ENCODE data around the gene CYP3A4. TPM values are rescaled to one million over a fixed set of nuclear protein-coding genes. Genes with fewer than 3 reads are reported as not detected.
"Not testable (repeated sequence)": the region's sequence is repeated elsewhere in the genome, so short reads cannot be mapped to it uniquely, and the experiment has no call there.

Gene CYP3A4
- total RNA-seq, 2 experiments from 2014 or later, result not detected

DNA sequence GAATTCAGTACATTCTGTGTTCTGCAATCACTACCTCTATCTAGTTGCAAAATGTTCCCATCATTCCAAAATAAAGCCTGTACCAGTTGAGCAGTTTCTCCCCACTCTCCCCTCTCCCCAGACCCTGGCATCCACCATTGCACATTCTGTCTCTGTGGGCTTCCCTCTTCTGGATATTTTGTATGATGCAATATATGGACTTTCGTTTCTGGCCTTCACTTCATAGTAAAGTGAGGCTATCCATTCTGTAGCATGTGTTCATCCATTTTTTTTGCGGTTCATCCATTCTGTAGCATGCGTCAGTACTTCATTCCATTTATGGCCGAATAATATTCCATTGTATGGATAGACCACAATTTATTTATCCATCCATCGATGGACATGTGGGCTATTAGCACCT, 9.5 kb upstream of the CYP3A4 start:
- ChIA-PET POLR2A (no interaction called here), CTCF (no interaction called here)

DNA sequence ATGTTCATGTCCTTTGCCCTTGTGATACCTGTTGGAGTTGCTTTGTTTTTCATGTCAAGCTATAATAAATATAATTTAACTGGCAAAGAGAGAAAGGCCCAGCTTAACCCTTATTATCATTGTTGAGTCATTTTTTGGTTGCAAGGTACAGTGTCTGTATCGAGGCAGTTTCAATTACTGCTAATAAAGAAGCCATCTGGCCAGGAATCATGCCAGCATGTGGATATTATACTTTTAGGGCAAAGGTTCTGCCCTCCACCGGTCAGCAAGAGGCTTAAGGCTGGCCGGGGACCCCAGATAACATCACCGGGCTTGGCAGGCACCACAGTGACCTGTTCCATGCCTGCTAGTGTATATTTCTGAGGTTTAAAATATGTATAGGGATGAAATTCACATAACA, 9.0 kb upstream of the CYP3A4 start:
- CTCF ChIA-PET, result no interaction called here
- POLR2A ChIA-PET, result no interaction called here

GRCh38 chr7:99791667-99792369, 7.8 kb upstream of the CYP3A4 start:
- ChIA-PET CTCF (no interaction called here), POLR2A (no interaction called here)

DNA sequence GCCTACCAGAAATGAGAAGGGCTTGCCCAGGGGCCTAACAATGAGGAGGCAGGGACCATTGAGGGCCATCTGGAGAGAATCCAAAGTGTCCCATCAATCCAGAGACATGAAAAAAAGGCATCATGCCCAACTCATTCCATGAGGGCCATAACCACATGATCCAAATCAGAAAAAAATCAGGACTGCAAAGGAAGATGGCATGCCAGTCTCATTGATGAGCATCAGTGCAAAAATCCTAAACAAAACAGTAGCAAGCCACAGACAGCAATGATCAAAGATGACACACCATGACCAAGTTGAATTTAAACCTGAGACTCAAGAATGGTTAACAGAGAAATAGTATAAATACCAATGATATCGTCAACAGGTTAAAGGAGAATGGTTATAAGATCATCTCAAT, 7.0 kb upstream of the CYP3A4 start:
- ChIA-PET CTCF (no interaction called here), POLR2A (no interaction called here)

DNA sequence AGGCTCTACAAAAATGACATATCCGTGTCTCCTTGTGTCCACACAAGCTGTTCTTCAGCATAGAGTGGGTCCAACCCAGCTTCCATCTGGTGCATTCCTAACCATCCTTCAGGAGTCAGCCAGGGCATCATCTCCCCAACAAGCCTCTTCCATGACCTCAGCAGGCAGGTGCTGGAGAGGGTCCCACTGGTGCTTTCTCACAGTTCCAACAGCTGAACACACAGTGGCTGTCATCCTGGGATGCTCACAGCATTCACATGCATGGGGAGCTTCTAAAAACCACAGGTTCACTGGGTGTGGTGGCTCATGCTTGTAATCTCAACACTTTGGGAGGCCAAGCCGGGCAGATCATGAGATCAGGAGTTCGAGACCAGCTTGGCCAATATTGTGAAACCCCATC, 6.4 kb upstream of the CYP3A4 start:
- POLR2A ChIA-PET, result no interaction called here

DNA sequence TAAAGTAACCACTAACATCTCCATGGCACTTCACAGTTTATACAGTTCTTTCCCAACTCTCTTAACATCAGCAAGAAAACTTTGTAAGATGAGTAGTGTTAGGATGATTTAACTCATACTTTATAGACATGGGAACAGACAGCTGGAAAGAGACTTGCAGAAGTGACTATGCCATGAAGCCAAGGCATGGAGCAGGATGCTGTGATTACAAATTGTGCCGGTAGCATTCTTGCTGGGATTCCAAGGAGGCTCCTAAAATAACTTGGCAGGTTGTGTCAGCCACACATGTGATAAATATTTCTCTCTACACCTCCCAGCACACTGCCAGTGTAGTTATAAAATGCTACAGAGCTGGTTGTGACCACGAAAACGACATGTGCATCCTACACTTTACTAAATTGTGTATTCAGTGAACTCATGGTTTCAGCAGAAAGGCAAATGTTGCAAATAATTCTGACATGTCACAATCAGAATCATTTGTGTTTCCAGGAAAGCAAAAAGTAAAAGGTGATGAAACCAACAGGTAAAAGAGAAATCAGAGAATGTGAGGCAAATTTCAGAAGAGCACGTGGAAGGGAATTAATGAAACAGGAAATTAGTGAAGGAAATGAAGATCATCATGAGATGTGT, 5.6 kb upstream of the CYP3A4 start:
- ChIA-PET CTCF (interaction anchor here (1.1 kb wide), 1 partner anchor 14 kb away, joined by 3 read pairs; no protein-coding TSS in a partner anchor), POLR2A (no interaction called here)

More for the DNA sequence above, 6.4 kb upstream of the CYP3A4 start:
- CTCF ChIA-PET, result no interaction called here

DNA sequence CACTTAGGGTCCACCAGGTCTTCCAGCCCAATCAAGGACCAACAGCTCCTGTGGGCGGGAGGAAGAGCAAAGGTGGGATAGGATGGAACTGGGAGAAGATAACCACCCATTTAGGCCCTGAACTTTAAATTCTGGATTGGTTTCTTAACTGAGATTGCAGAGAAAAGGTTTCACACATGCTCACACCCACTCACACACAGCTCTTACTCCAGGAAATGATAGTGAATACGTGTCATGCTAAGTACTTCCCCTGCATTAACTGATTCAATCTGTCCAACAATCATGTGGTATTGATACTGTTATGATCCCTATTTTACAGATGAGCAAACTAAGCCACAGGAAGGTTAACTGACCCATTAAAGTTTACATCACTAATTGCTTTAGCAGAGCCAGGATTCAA, 4.6 kb upstream of the CYP3A4 start:
- ChIA-PET POLR2A (no interaction called here), CTCF (interaction anchor here (1.1 kb wide), 1 partner anchor 15 kb away, joined by 3 read pairs; no protein-coding TSS in a partner anchor)

DNA sequence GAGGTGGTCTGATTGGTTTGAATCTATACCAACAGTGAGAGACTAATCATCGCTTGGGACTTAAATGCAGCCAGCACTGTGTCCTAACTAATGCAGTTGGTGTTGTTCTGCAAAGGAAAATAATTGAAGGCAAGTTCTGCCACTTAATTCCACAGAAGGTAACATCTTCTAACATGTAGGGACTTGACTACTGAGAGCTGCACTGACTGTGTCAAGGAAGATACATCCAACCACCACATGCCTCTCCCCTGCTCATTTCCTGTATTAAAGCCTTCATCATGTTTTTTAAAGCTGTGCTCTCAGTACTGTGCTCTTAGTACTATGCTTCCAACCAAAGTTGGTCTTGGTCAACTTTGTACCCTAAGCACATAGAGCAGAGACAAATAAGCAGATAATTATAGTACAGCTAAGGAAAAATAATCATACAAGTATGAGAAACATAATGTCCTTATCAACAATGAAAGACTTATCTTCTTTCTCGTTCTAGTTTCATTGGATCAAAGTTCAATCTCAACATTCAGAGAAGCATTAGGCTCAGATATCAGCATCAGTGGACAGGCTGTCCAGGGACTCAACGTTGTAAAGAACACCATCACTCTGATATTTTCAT, 2.8 kb upstream of the CYP3A4 start:
- ChIA-PET POLR2A (no interaction called here), CTCF (no interaction called here)

- CTCF ChIA-PET, result interaction anchor here (0.6 kb wide), 1 partner anchor 511 kb away, joined by 3 read pairs; no protein-coding TSS in a partner anchor
- POLR2A ChIA-PET, result not testable (repeated sequence)
Measured at GRCh38 chr7:99785654-99786053, 1.7 kb upstream of the CYP3A4 start.

DNA sequence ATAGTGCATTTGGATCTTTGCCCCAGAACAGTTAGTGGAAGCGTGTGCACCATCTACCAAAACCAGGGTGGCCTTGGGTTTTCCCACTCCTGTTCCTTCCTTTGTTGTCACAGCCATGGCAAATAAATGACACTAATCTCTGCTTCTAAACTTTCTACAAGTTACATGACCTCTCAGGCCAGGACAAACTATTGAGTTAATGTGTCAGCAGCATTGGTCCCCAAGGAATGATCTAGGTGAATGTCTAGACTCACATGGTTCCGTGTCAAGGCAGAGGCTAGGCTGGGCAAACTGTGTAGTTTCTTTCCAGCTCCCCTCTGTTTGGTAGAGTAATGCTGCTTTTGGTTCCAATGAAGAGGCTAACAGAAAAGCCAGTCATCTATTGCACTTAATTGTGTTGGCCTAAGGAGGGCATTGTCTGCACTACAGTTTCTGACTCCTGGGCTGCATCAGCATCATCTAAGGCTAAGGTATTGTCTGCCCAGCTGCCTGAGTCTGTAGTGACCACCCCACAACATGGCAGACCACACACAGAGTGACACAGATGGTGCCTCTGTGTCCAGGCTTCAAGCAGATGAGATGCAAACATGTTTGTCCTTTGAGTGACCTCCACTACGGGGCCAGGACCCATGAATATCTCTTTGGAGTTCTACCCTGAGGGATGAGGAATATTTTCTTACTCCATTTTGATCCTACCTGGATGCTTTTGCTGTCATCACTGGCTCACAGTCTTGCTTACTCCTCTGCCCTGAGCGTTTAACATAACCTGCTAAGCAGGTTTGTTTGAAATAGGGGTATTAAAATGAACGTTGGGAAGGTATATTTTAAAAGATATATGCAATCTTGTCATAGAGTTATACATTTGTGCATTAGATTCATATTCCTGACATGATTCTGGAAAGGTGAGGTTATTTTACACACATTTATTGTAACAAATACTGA, 1.7 kb downstream of the CYP3A4 start:
- POLR2A ChIA-PET, result no interaction called here

DNA sequence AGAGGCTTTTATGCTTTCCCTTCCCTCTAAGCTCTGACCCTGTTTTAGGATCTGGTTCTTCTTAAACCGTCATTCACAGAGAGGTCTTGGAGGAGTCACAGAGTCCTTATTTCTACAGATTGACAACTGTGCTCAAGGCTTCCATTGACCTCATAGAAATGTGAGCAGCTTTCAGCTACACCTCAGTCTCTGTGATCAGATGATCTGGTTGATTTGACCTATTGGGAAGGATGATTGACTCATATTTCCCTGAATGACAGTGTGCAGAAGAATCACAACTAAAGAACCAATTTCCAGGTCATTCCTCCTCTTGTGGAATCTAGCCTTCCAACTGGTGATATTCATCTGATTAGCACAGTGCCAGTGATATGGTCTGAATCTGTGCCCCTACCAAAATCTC, 3.4 kb downstream of the CYP3A4 start:
- CTCF ChIA-PET, result no interaction called here
- POLR2A ChIA-PET, result no interaction called here

More for the DNA sequence above, 1.7 kb downstream of the CYP3A4 start:
- CTCF ChIA-PET, result no interaction called here

GRCh38 chr7:99779949-99780348, 4.0 kb downstream of the CYP3A4 start:
- CTCF ChIA-PET, result no interaction called here

GRCh38 chr7:99778880-99779279, 5.1 kb downstream of the CYP3A4 start:
- POLR2A ChIA-PET, result no interaction called here
- CTCF ChIA-PET, result no interaction called here

More at GRCh38 chr7:99779949-99780348, 4.0 kb downstream of the CYP3A4 start:
- POLR2A ChIA-PET, result no interaction called here

DNA sequence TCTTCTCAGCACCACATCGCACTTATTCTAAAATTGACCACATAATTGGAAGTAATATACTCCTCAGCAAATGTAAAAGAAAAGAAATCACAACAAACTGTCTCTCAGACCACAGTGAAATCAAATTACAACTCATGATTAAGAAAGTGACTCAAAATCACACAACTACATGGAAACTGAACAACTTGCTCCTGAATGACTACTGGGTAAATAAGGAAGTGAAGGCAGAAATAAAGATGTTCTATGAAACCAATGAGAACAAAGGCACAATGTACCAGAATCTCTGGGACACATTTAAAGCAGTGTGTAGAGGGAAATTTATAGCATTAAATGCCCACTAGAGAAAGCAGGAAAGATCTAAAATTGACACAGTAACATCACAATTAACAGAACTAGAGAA, 10.6 kb downstream of the CYP3A4 start:
- POLR2A ChIA-PET, CTCF ChIA-PET: not testable (repeated sequence)

- CTCF ChIA-PET, result no interaction called here
- POLR2A ChIA-PET, result no interaction called here
Measured at GRCh38 chr7:99772565-99772964, 11.4 kb downstream of the CYP3A4 start.

DNA sequence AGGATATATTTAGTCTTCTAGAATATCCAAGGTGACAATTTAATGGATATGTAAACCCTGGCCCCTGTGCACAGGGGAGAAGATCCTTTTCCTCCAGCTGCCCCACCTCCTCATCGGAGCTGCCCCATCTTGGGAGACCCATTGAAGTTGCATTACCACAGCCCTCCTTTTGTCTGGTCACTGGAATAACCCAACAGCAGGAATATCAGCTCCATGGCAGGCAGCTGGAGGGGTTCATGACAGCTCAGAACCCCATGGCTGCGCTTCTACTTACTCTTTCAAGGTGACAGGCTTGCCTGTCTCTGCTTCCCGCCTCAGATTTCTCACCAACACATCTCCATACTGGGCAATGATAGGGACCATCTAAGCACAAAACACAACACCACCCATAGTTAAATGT, 14.5 kb downstream of the CYP3A4 start:
- POLR2A ChIA-PET, CTCF ChIA-PET: not testable (repeated sequence)

GRCh38 chr7:99768471-99768870, 15.5 kb downstream of the CYP3A4 start:
- CTCF ChIA-PET, result no interaction called here
- POLR2A ChIA-PET, result no interaction called here

DNA sequence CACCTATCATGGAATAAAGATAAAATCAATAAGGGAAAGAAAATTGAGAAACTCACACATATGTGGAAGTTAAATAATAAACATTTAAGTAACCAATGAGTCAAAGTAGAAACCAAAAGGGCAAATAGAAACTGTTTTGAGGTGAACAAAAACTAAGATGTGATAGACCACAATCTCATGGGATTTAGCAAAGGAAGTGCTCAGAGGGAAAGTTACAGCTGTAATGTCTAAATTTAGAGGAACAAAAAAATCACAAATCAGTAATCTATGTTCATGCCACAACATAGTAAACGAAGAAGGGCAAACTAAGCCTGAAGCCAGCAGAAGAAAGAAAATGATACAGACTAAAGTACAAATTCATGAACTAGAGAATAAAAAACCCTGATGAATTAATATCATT, 16.3 kb downstream of the CYP3A4 start:
- CTCF ChIA-PET, result no interaction called here

GRCh38 chr7:99766484-99767099, 17.4 kb downstream of the CYP3A4 start:
- CTCF ChIA-PET, result no interaction called here
- POLR2A ChIA-PET, result no interaction called here

More for the DNA sequence above, 16.3 kb downstream of the CYP3A4 start:
- POLR2A ChIA-PET, result no interaction called here

DNA sequence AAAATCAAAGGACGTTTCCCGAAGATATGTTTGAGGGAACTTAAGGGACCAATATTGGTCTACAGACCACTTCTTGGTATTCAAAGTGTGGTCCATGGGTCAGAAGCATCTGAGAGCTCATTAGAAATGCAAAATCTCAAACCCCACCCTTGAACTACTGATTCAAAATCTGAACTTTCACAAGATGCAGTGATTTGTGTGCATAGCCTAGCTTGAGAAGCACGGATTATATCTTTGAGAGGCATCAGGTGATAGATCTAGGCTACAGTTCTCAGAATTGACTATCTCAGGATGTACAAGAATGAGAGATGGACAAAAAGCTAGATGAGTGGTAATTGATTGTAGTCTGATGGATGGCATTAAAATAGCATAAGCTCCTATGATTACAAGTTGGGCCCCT, 19.5 kb downstream of the CYP3A4 start:
- POLR2A ChIA-PET, result no interaction called here
- CTCF ChIA-PET, result no interaction called here

All from activated CD8-positive, alpha-beta memory T cell treated with anti-CD3 and anti-CD28 coated beads for 36 hours (primary cell).